Body of pancreas (tissue), 4 donors: Measurements from ENCODE around the gene CYP2W1. TPM values are rescaled to one million over a fixed set of nuclear protein-coding genes. Genes with fewer than 3 reads are reported as not detected.
"Not testable (repeated sequence)": the region's sequence is repeated elsewhere in the genome, so short reads cannot be mapped to it uniquely, and the experiment has no call there.

Experiments used
- ATAC-seq: fragments of 150-250 bp; one replicate; pipeline ENCODE4 v1.9.1; 2016
- DNase-seq, 4 donors: peaks; one replicate each; pipeline ENCODE4 v3.0.0-alpha.2; 2019
- H3K27ac ChIP-seq, 4 donors: fragments of 200-600 bp; sonication (generic); 1 replicate in 3 of 4; 2 replicates in 1 of 4; pipeline versions ENCODE4 v1.5.1 to v1.6.1; 2016 to 2019; ENCODE audit warnings: mild to moderate bottlenecking in 1 of 4, mixed read lengths in 1 of 4, moderate library complexity in 1 of 4
- H3K27me3 ChIP-seq, 2 donors: fragments of 200-600 bp; sonication (generic); one replicate each; pipeline ENCODE4 v1.6.0; 2016; ENCODE audit warnings: mild to moderate bottlenecking in 1 of 2
- H3K36me3 ChIP-seq, 2 donors: fragments of 200-600 bp; sonication (generic); replicated peaks in 1 of 2; 2 replicates each; pipeline ENCODE4 v1.5.1; 2016; ENCODE audit warnings: low read depth in 2 of 2; ENCODE audit not compliant: insufficient read depth in 1 of 2
- H3K4me1 ChIP-seq: fragments of 200-600 bp; sonication (generic); one replicate; pipeline ENCODE4 v1.6.0; 2016
- H3K4me3 ChIP-seq, 2 donors: fragments of 200-600 bp; sonication (generic); 1 replicate in 1 of 2; 2 replicates in 1 of 2; pipeline ENCODE4 v1.5.1; 2016 to 2019
- H3K9me3 ChIP-seq, 3 donors: fragments of 200-600 bp; sonication (generic); 1 replicate in 2 of 3; 2 replicates in 1 of 3; pipeline ENCODE4 v1.5.1; 2016
- CTCF ChIP-seq, 7 experiments: fragments of 450-650 bp in 4 of 7; fragments of 200-600 bp in 3 of 7; sonication (generic) in 3 of 7; IDR thresholded peaks; one replicate each; pipeline ENCODE4 v1.5.1; 2016 to 2019; ENCODE audit warnings: antibody characterized with exemption in 7 of 7
- POLR2A ChIP-seq, 3 donors: fragments of 450-650 bp; IDR thresholded peaks; one replicate each; pipeline ENCODE4 v1.6.1; 2016; ENCODE audit warnings: antibody characterized with exemption in 3 of 3, mild to moderate bottlenecking in 2 of 3
- WGBS, 2 donors: methylation state at CpG; one replicate each; pipeline ENCODE4 v1.1.5; 2017; 5-methylcytosine and 5-hydroxymethylcytosine counted together
- intact Hi-C: fragments of 100-400 bp; cut with DNase I; formaldehyde crosslinking; loops from one replicate; pipeline ENCODE4 v1.15.1; 2023
- total RNA-seq, 2 donors: library from RNA; depleted of rRNA; stranded (reverse); fragments of >200 nt; gene quantifications; one replicate each; pipeline ENCODE4 v1.1.0, GENCODE V29; 2016

CYP2W1 gene
- total RNA-seq, 2 donors from 2014 or later: not detected

- 85 to 89% methylated on average over 24 to 47 of the region's 52 CpGs for WGBS, 2 donors
- Histone ChIP-seq H3K9me3 (no peaks in the 10 kb centered on the region), H3K27me3 (no peaks in the 10 kb centered on the region), H3K4me1 (no peaks in the 10 kb centered on the region), H3K27ac (no peak overlapping the region), H3K4me3 (no peak overlapping the region), H3K36me3 (peaks cover 0 to 4% of the 10 kb centered on the region in 2 donors)
- ATAC-seq (no peak), DNase-seq (no peak)
- TF ChIP-seq CTCF (IDR thresholded peaks at IDR 0.05) (no peak), POLR2A (IDR thresholded peaks at IDR 0.05) (no peak)
- intact Hi-C loops: loop anchor here (10.0 kb wide), 1 partner anchor 175 kb away; no protein-coding TSS in a partner anchor
Observed at GRCh38 chr7:999941-1000935, 17.3 kb downstream of the CYP2W1 start.

- H3K4me1 ChIP-seq, H3K36me3 ChIP-seq, ATAC-seq, H3K27ac ChIP-seq, H3K4me3 ChIP-seq, H3K9me3 ChIP-seq, DNase-seq, H3K27me3 ChIP-seq, intact Hi-C loops: not testable (repeated sequence)
- 71 to 92% methylated on average over 4 to 9 of the region's 14 CpGs for WGBS, 2 donors
Observed at GRCh38 chr7:1001069-1001770, 18.2 kb downstream of the CYP2W1 start.

- H3K36me3 ChIP-seq, H3K4me3 ChIP-seq, H3K27ac ChIP-seq, H3K27me3 ChIP-seq, DNase-seq, H3K9me3 ChIP-seq, intact Hi-C loops, ATAC-seq, H3K4me1 ChIP-seq: not testable (repeated sequence)
- WGBS, 2 donors: 88 to 100% methylated on average over 4 of the region's 4 CpGs
Observed at GRCh38 chr7:1002026-1002425, 19.0 kb downstream of the CYP2W1 start.

- 58 to 80% methylated on average over 4 to 5 of the region's 7 CpGs for WGBS, 2 donors
- DNase-seq, H3K9me3 ChIP-seq, H3K27ac ChIP-seq, H3K27me3 ChIP-seq, H3K4me3 ChIP-seq, intact Hi-C loops, H3K36me3 ChIP-seq, H3K4me1 ChIP-seq, ATAC-seq: not testable (repeated sequence)
Observed at GRCh38 chr7:1002445-1002844, 19.5 kb downstream of the CYP2W1 start.

- Histone ChIP-seq H3K4me1 (no peaks in the 10 kb centered on the region), H3K36me3 (peaks cover 0 to 2% of the 10 kb centered on the region in 2 donors), H3K9me3 (no peaks in the 10 kb centered on the region), H3K27me3 (no peaks in the 10 kb centered on the region), H3K4me3 (no peak overlapping the region), H3K27ac (no peak overlapping the region)
- ATAC-seq: no peak
- intact Hi-C loops: no loop called here
- TF ChIP-seq CTCF (IDR thresholded peaks at IDR 0.05): no peak
- no peak for DNase-seq
- WGBS, 2 donors: 78 to 94% methylated on average over 15 to 32 of the region's 32 CpGs
Observed at GRCh38 chr7:1004018-1004852, 21.3 kb downstream of the CYP2W1 start.
